GM12873 (cell line): ENCODE results near the gene LIMS2.

Source experiments
- TF ChIP-seq, protein P1 (sequence below): IDR thresholded peaks from 2 replicates; pipeline ENCODE4 v1.5.1; 2012; ENCODE audit warnings: low read depth, mild to moderate bottlenecking, moderate library complexity, low read length, control low read depth; ENCODE audit not compliant: insufficient read depth; ENCODE audit errors: missing control alignments

LIMS2 gene

DNA sequence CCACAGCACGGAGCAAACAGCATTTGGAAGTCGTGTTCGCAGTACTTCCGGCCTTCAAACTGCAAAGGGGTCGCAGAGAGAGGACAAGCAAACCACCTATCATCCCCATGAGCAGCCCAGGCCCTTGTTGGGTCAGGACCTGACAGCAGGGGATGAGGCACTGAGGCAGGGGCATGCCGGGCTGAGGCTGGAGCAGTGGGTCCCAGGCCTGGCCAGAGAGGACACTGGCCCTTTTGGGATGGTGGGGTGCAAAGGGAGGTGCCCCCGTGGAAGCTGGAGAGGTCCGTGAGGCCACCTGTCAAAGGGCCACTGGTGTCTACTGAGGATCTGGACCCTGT is 20.5 kb downstream of the LIMS2 start:
- TF ChIP-seq, protein P1, sequence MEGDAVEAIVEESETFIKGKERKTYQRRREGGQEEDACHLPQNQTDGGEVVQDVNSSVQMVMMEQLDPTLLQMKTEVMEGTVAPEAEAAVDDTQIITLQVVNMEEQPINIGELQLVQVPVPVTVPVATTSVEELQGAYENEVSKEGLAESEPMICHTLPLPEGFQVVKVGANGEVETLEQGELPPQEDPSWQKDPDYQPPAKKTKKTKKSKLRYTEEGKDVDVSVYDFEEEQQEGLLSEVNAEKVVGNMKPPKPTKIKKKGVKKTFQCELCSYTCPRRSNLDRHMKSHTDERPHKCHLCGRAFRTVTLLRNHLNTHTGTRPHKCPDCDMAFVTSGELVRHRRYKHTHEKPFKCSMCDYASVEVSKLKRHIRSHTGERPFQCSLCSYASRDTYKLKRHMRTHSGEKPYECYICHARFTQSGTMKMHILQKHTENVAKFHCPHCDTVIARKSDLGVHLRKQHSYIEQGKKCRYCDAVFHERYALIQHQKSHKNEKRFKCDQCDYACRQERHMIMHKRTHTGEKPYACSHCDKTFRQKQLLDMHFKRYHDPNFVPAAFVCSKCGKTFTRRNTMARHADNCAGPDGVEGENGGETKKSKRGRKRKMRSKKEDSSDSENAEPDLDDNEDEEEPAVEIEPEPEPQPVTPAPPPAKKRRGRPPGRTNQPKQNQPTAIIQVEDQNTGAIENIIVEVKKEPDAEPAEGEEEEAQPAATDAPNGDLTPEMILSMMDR, result no peak

DNA sequence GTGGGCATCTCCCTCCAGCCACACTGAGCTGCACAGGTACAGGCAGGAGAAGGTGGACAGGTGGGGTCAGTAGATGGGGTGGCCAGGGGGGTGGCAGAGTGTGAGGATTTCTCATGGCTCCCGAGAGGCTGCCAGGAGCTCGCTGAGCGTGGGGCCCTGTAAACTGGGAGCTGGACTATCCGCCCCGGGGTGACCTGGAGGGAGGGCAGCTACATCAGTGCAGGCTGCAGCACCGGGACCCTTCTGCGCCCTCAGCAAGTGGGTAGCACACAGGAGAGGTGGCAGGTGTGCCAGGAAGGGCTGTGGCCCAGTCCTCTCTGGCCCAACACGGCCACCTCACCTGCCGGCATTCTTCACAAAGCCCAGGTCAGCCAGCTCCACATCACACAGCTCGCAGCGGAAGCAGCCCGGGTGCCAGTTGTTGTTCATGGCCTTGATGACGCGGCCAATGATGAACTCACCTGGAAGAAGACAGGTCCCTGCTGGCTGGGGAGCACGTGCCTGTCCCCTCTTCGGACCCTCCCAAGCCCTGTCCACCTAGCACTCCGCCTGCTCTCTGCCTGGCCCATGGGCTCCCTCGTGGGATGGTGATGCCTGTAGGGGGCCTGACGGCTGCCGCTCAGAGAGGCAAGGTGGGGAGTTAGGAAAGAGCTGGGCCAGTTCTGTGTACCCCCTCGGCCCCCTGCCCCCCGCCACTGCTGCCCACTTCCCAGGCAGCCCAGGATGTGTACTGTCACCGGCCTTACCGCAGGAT is 21.1 kb downstream of the LIMS2 start:
- TF ChIP-seq, protein P1, result no peak

DNA sequence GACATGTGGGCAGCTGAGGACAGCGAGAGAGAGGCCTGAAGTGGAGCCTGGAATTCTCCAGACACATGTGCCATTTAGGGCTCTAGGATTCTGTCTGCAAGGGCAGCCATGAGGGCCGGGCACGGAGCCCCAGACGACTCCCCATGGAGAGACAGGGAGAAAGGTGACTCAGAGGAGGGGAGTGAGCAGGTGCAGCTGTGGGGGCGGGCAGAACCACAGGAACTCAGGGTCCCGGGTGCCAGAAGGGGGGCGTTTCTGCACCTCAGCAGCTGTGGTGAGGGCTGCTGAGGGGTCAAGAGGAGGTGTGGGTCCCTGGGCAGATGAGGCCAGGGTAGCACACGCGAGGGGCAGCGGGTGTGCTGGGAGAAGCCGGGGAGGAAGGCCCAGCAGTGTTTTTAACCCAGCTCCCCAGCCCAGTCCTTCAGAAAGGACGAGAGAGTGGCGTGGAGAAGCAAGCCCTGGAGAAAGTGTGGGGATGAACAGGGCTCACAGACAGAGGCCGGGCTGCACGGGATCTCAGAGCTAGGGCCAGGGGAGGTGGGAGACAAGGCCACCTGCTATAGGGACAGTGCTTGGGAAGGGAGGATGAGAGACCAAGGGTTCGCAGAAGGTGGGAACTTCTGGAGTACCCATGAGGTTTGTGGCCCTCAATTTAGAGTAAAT is 21.8 kb downstream of the LIMS2 start:
- TF ChIP-seq, protein P1, result no peak

DNA sequence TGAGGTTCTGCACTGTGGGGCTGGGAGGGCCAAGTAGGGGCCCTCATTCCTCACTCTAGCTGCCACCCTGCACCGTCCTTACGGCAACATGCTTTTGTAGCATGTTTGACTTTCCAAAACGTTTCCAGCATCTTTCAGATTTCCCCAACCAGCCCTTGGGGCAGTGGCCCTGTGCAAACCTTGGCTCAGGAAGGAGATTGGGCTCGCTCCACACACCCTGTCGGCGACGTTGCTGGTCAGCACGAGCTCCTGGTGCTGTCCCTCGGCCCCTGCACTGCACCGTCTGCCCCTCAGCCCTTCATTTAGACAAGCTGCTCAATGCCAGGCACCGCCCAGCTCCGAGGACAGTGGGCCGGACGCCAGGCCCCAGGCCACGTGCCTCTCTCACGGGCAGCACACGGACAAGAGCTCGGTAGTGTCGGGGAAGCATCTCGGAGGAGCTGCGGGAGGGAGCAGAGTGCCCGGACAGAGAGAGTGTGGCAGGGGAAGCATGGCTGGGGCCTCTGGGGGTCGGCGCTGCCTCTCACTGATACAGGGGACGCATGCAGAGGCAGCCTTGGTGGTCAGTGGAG is 22.5 kb downstream of the LIMS2 start:
- TF ChIP-seq, protein P1, result no peak

DNA sequence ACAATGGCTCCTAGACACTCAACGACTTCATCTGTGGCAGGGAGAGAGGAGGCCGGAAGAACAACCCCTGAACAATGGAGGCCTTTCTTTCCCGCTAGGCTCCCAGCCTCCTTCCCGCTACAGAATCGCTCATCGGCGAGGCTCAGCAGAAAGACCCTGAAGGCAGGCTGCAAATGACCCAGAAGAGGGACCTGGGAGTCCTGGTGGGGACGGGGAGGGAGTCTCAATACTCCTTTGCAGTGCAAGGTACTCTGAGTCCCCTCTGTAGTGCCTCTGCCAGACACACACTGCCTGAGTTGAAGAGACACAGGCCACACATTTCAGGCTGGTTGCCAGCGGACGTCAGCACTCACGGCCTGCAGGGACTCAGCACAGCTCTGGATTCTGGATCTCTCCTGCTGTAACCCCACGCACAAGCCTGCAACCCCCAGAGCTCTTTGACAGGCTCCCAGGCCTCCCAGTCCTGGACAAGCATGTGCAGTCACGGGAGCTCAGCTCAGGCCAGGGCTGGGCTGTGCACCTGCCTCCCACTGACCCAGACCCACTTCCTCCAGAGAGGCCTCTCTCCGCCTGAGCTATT is 23.3 kb downstream of the LIMS2 start:
- TF ChIP-seq, protein P1, result no peak

DNA sequence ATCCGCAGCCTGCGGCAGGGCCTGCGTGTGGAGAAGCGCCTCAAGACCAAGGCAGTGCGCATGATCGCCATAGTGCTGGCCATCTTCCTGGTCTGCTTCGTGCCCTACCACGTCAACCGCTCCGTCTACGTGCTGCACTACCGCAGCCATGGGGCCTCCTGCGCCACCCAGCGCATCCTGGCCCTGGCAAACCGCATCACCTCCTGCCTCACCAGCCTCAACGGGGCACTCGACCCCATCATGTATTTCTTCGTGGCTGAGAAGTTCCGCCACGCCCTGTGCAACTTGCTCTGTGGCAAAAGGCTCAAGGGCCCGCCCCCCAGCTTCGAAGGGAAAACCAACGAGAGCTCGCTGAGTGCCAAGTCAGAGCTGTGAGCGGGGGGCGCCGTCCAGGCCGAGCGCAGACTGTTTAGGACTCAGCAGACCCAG is 23.9 kb downstream of the LIMS2 start:
- TF ChIP-seq, protein P1, result no peak

DNA sequence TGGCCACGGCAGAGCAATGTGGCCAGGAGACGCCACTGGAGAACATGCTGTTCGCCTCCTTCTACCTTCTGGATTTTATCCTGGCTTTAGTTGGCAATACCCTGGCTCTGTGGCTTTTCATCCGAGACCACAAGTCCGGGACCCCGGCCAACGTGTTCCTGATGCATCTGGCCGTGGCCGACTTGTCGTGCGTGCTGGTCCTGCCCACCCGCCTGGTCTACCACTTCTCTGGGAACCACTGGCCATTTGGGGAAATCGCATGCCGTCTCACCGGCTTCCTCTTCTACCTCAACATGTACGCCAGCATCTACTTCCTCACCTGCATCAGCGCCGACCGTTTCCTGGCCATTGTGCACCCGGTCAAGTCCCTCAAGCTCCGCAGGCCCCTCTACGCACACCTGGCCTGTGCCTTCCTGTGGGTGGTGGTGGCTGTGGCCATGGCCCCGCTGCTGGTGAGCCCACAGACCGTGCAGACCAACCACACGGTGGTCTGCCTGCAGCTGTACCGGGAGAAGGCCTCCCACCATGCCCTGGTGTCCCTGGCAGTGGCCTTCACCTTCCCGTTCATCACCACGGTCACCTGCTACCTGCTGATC is 24.4 kb downstream of the LIMS2 start:
- TF ChIP-seq, protein P1, result no peak
